Astrocyte (in vitro differentiated cells and primary cell): ENCODE results near the gene PAF1. TPM values are rescaled to one million over a fixed set of nuclear protein-coding genes. Genes with fewer than 3 reads are reported as not detected.

Experiments
- DNase-seq: peaks from one replicate; pipeline ENCODE4 v3.0.0-alpha.2; 2010; ENCODE audit warnings: low read depth
- FAIRE-seq: peaks from 2 replicates; lab custom pipeline; 2011; peaks lifted over from hg19 to GRCh38; lab: Jason Lieb, UNC
- H2AFZ ChIP-seq: 2 replicates; pipeline ENCODE4 v1.6.0; 2012; ENCODE audit warnings: low read depth, low read length, inconsistent platforms
- H3K27ac ChIP-seq: 2 replicates; pipeline ENCODE4 v1.5.1; 2011; ENCODE audit warnings: low read depth, low read length, inconsistent platforms
- H3K27me3 ChIP-seq: 2 replicates; pipeline ENCODE4 v1.6.0; 2011; ENCODE audit warnings: low read length, inconsistent platforms; ENCODE audit not compliant: insufficient read depth
- H3K36me3 ChIP-seq: 2 replicates; pipeline ENCODE4 v1.5.1; 2011; ENCODE audit warnings: low read length, inconsistent platforms; ENCODE audit not compliant: insufficient read depth
- H3K4me1 ChIP-seq: 2 replicates; pipeline ENCODE4 v1.5.1; 2011; ENCODE audit warnings: low read length, inconsistent platforms; ENCODE audit not compliant: insufficient read depth
- H3K4me2 ChIP-seq: 2 replicates; pipeline ENCODE4 v1.6.0; 2012; ENCODE audit warnings: low read length, inconsistent platforms
- H3K4me3 ChIP-seq: 2 replicates; pipeline ENCODE4 v1.5.1; 2011; ENCODE audit warnings: low read depth, mild to moderate bottlenecking, low read length, inconsistent platforms; ENCODE audit not compliant: insufficient read depth
- H3K79me2 ChIP-seq: 2 replicates; pipeline ENCODE4 v1.6.0; 2012; ENCODE audit warnings: mild to moderate bottlenecking, low read length, inconsistent platforms; ENCODE audit not compliant: insufficient read depth
- H3K9ac ChIP-seq: 2 replicates; pipeline ENCODE4 v1.6.0; 2012; ENCODE audit warnings: mild to moderate bottlenecking, low read length, inconsistent platforms
- H3K9me3 ChIP-seq: 2 replicates; pipeline ENCODE4 v1.5.1; 2012; ENCODE audit warnings: low read depth, mild to moderate bottlenecking, low read length, inconsistent platforms; ENCODE audit not compliant: insufficient read depth
- H4K20me1 ChIP-seq: 2 replicates; pipeline ENCODE4 v1.6.0; 2012; ENCODE audit warnings: low read length, inconsistent platforms; ENCODE audit not compliant: insufficient read depth
- H3K27ac Mint-ChIP-seq: one replicate; pipeline ENCODE4 v1.8.0; 2021; ENCODE audit warnings: mild to moderate bottlenecking, mixed read lengths; ENCODE audit not compliant: unreplicated experiment
- H3K27me3 Mint-ChIP-seq: one replicate; pipeline ENCODE4 v1.8.0; 2021; ENCODE audit warnings: low read depth, mixed read lengths; ENCODE audit not compliant: unreplicated experiment
- H3K36me3 Mint-ChIP-seq: one replicate; pipeline ENCODE4 v1.8.0; 2021; ENCODE audit warnings: low read depth, mixed read lengths; ENCODE audit not compliant: unreplicated experiment
- H3K4me1 Mint-ChIP-seq: one replicate; pipeline ENCODE4 v1.8.0; 2021; ENCODE audit warnings: low read depth, mixed read lengths; ENCODE audit not compliant: unreplicated experiment
- H3K4me3 Mint-ChIP-seq: one replicate; pipeline ENCODE4 v1.8.0; 2021; ENCODE audit warnings: mild to moderate bottlenecking, moderate library complexity, mixed read lengths; ENCODE audit not compliant: unreplicated experiment
- H3K9me3 Mint-ChIP-seq: one replicate; pipeline ENCODE4 v1.8.0; 2021; ENCODE audit warnings: mild to moderate bottlenecking, mixed read lengths; ENCODE audit not compliant: unreplicated experiment
- CTCF ChIP-seq: IDR thresholded peaks from 2 replicates; pipeline ENCODE4 v1.5.1; 2011; ENCODE audit warnings: low read depth, mild to moderate bottlenecking, inconsistent platforms, low read length, moderate library complexity; ENCODE audit not compliant: insufficient read depth
- EZH2 ChIP-seq: IDR thresholded peaks from 2 replicates; pipeline ENCODE4 v1.6.1; 2012; ENCODE audit warnings: mild to moderate bottlenecking, low read length, inconsistent platforms; ENCODE audit not compliant: insufficient read depth
- total RNA-seq: library from RNA; stranded (reverse); gene quantifications from 2 replicates; pipeline ENCODE4 v1.2.1, GENCODE V29; 2021

PAF1 gene
- total RNA-seq, 1 donor from 2014 or later = 43.2 TPM

- no peaks in the 10 kb centered on the region for H3K27me3 Mint-ChIP-seq
- H3K36me3 Mint-ChIP-seq = peaks cover 38% of the 10 kb centered on the region
- peaks cover 3% of the 10 kb centered on the region for H3K4me1 Mint-ChIP-seq
- DNase-seq = no peak
- Histone ChIP-seq H4K20me1 (peaks cover 15% of the 10 kb centered on the region), H3K27me3 (no peaks in the 10 kb centered on the region), H3K4me3 (no peak overlapping the region), H3K4me2 (no peak overlapping the region), H3K4me1 (peaks cover 15% of the 10 kb centered on the region), H3K36me3 (peaks cover 28% of the 10 kb centered on the region), H3K9ac (no peak overlapping the region), H3K9me3 (no peaks in the 10 kb centered on the region), H3K79me2 (peaks cover 5% of the 10 kb centered on the region), H2AFZ (no peak overlapping the region), H3K27ac (no peak overlapping the region)
- H3K4me3 Mint-ChIP-seq = no peak overlapping the region
- TF ChIP-seq CTCF (no peak), EZH2 (no peak)
- no peaks in the 10 kb centered on the region for H3K9me3 Mint-ChIP-seq
- no peak for FAIRE-seq
- H3K27ac Mint-ChIP-seq = no peak overlapping the region
Measured at GRCh38 chr19:39370735-39371134, 20.2 kb downstream of the PAF1 start.

GRCh38 chr19:39369200-39369599 lies 21.7 kb downstream of the PAF1 start:
- Histone ChIP-seq H3K4me2 (no peak overlapping the region), H3K27me3 (no peaks in the 10 kb centered on the region), H3K36me3 (peaks cover 25% of the 10 kb centered on the region), H3K27ac (no peak overlapping the region), H3K4me3 (no peak overlapping the region), H3K4me1 (peaks cover 15% of the 10 kb centered on the region), H3K9me3 (no peaks in the 10 kb centered on the region), H3K9ac (no peak overlapping the region), H3K79me2 (peaks cover 3% of the 10 kb centered on the region), H2AFZ (no peak overlapping the region), H4K20me1 (peaks cover 15% of the 10 kb centered on the region)
- H3K4me3 Mint-ChIP-seq = no peak overlapping the region
- peaks cover 3% of the 10 kb centered on the region for H3K4me1 Mint-ChIP-seq
- H3K9me3 Mint-ChIP-seq = no peaks in the 10 kb centered on the region
- H3K36me3 Mint-ChIP-seq = peaks cover 36% of the 10 kb centered on the region
- H3K27me3 Mint-ChIP-seq = no peaks in the 10 kb centered on the region
- TF ChIP-seq EZH2 = no peak
- no peak for TF ChIP-seq CTCF
- DNase-seq (no peak), FAIRE-seq (no peak)
- H3K27ac Mint-ChIP-seq = no peak overlapping the region

- no peak for DNase-seq
Measured at GRCh38 chr19:39365531-39365930, 25.4 kb downstream of the PAF1 start.

More at GRCh38 chr19:39365531-39365930, 25.4 kb downstream of the PAF1 start:
- no peak for TF ChIP-seq CTCF
- no peak for TF ChIP-seq EZH2
- peaks cover 24% of the 10 kb centered on the region for H4K20me1 ChIP-seq
- peaks cover 26% of the 10 kb centered on the region for H3K4me1 ChIP-seq
- no peak overlapping the region for H3K4me3 Mint-ChIP-seq
- no peaks in the 10 kb centered on the region for H3K9me3 Mint-ChIP-seq
- H3K9me3 ChIP-seq = no peaks in the 10 kb centered on the region
- H3K27me3 ChIP-seq = no peaks in the 10 kb centered on the region
- no peak overlapping the region for H3K27ac Mint-ChIP-seq
- peaks cover 27% of the 10 kb centered on the region for H3K36me3 ChIP-seq
- H3K36me3 Mint-ChIP-seq = peaks cover 29% of the 10 kb centered on the region
- H3K27me3 Mint-ChIP-seq = no peaks in the 10 kb centered on the region
- no peak overlapping the region for H2AFZ ChIP-seq
- no peak overlapping the region for H3K9ac ChIP-seq
- H3K4me2 ChIP-seq = no peak overlapping the region
- FAIRE-seq = no peak
- peaks cover 8% of the 10 kb centered on the region for H3K79me2 ChIP-seq
- H3K4me3 ChIP-seq = no peak overlapping the region
- H3K27ac ChIP-seq = no peak overlapping the region
- peaks cover 21% of the 10 kb centered on the region for H3K4me1 Mint-ChIP-seq
